ENCODE results near the gene DNAH5.
"Not testable (repeated sequence)": the region's sequence is repeated elsewhere in the genome, so short reads cannot be mapped to it uniquely, and the experiment has no call there.

The DNAH5 gene

GRCh38 chr5:13816126-13816525, 128.4 kb downstream of the DNAH5 start:
- no peak for DNase-seq

- DNase-seq: no peak
Measured at GRCh38 chr5:13814301-13814700, 130.2 kb downstream of the DNAH5 start.

GRCh38 chr5:13809921-13810320, 134.6 kb downstream of the DNAH5 start:
- DNase-seq: no peak

- DNase-seq: no peak
Measured at GRCh38 chr5:13804336-13804735, 140.2 kb downstream of the DNAH5 start.

GRCh38 chr5:13798569-13798968, 145.9 kb downstream of the DNAH5 start:
- DNase-seq: not testable (repeated sequence)

GRCh38 chr5:13785781-13786415, 158.6 kb downstream of the DNAH5 start:
- no peak for DNase-seq

GRCh38 chr5:13783726-13784125, 160.8 kb downstream of the DNAH5 start:
- no peak for DNase-seq

- no peak for DNase-seq
Measured at GRCh38 chr5:13780081-13780480, 164.4 kb downstream of the DNAH5 start.

GRCh38 chr5:13773649-13774048, 170.8 kb downstream of the DNAH5 start:
- no peak for DNase-seq

- DNase-seq: no peak
Measured at GRCh38 chr5:13771011-13771571, 173.4 kb downstream of the DNAH5 start.

- DNase-seq: no peak
Measured at GRCh38 chr5:13766236-13766635, 178.3 kb downstream of the DNAH5 start.

- DNase-seq: no peak
Measured at GRCh38 chr5:13763719-13764118, 180.8 kb downstream of the DNAH5 start.

GRCh38 chr5:13749766-13750165, 194.7 kb downstream of the DNAH5 start:
- no peak for DNase-seq

- DNase-seq: no peak
Measured at GRCh38 chr5:13746026-13746425, 198.5 kb downstream of the DNAH5 start.

- DNase-seq: no peak
Measured at GRCh38 chr5:13745508-13745907, 199.0 kb downstream of the DNAH5 start.

- no peak for DNase-seq
Measured at GRCh38 chr5:13740471-13740870, 204.0 kb downstream of the DNAH5 start.

GRCh38 chr5:13739479-13739878, 205.0 kb downstream of the DNAH5 start:
- no peak for DNase-seq

GRCh38 chr5:13735691-13736090, 208.8 kb downstream of the DNAH5 start:
- DNase-seq: no peak

GRCh38 chr5:13731121-13731628, 213.3 kb downstream of the DNAH5 start:
- no peak for DNase-seq

GRCh38 chr5:13708906-13709305, 235.6 kb downstream of the DNAH5 start:
- DNase-seq: no peak

GRCh38 chr5:13708432-13708831, 236.1 kb downstream of the DNAH5 start:
- DNase-seq: no peak

GRCh38 chr5:13704396-13704795, 240.1 kb downstream of the DNAH5 start:
- no peak for DNase-seq

GRCh38 chr5:13700626-13701025, 243.9 kb downstream of the DNAH5 start:
- no peak for DNase-seq

- DNase-seq: no peak
Measured at GRCh38 chr5:13698885-13699284, 245.6 kb downstream of the DNAH5 start.
